SK-N-SH treated with all-trans-retinoic acid at 6 μM for 48 hours (cell line): ENCODE data around the gene GREM1.

ENCODE experiments used
- BACH2 ChIP-seq: fragments of 250-450 bp; sonication (Bioruptor Pico); IDR thresholded peaks from 2 replicates; pipeline ENCODE4 v1.9.0; 2021; ENCODE audit warnings: mild to moderate bottlenecking, borderline replicate concordance
- CSDC2 ChIP-seq: fragments of 250-450 bp; sonication (Bioruptor Pico); IDR thresholded peaks from 2 replicates; pipeline ENCODE4 v1.5.0; 2020; ENCODE audit warnings: mild to moderate bottlenecking, moderate library complexity
- OSR1 ChIP-seq: fragments of 250-450 bp; sonication (Bioruptor Pico); IDR thresholded peaks from 2 replicates; pipeline ENCODE4 v1.8.0; 2022; ENCODE audit warnings: moderate library complexity, mild to moderate bottlenecking, inconsistent platforms
- TCF4 ChIP-seq: fragments of 250-450 bp; sonication (Bioruptor Pico); IDR thresholded peaks from 2 replicates; pipeline ENCODE4 v1.8.0; 2021; ENCODE audit warnings: mild to moderate bottlenecking, moderate library complexity, borderline replicate concordance
- ZFP3 ChIP-seq: fragments of 250-450 bp; sonication (Bioruptor Pico); IDR thresholded peaks from 2 replicates; pipeline ENCODE4 v1.5.0; 2020; ENCODE audit warnings: mild to moderate bottlenecking, moderate library complexity
- ZFP30 ChIP-seq: fragments of 450-650 bp; formaldehyde crosslinking; IDR thresholded peaks from 2 replicates; pipeline ENCODE4 v1.5.0; 2022; ENCODE audit warnings: mild to moderate bottlenecking, moderate library complexity
- ZNF565 ChIP-seq: fragments of 450-650 bp; formaldehyde crosslinking; conservative IDR thresholded peaks from 2 replicates; pipeline ENCODE4 v1.5.0; 2020; ENCODE audit warnings: low read depth, mild to moderate bottlenecking, moderate library complexity
- ZNF70 ChIP-seq: fragments of 450-650 bp; formaldehyde crosslinking; IDR thresholded peaks from 2 replicates; pipeline ENCODE4 v1.5.0; 2020; ENCODE audit warnings: mild to moderate bottlenecking, moderate library complexity
- ZNF8 ChIP-seq: fragments of 450-650 bp; formaldehyde crosslinking; IDR thresholded peaks from 2 replicates; pipeline ENCODE4 v1.5.0; 2020; ENCODE audit warnings: mild to moderate bottlenecking, moderate library complexity
- TF ChIP-seq, protein P1 (sequence below): fragments of 250-450 bp; sonication (Bioruptor Pico); IDR thresholded peaks from 2 replicates; pipeline ENCODE4 v1.8.0; 2020; ENCODE audit warnings: mild to moderate bottlenecking, moderate library complexity, borderline replicate concordance
- TF ChIP-seq, protein P2 (sequence below): fragments of 250-450 bp; sonication (Bioruptor Pico); IDR thresholded peaks from 2 replicates; pipeline ENCODE4 v1.5.1; 2020; ENCODE audit warnings: low read depth, mild to moderate bottlenecking, moderate library complexity
- TF ChIP-seq, protein P3 (sequence below): fragments of 250-450 bp; sonication (Bioruptor Pico); IDR thresholded peaks from 2 replicates; pipeline ENCODE4 v1.5.0; 2020; ENCODE audit warnings: mild to moderate bottlenecking, moderate library complexity

DNA sequence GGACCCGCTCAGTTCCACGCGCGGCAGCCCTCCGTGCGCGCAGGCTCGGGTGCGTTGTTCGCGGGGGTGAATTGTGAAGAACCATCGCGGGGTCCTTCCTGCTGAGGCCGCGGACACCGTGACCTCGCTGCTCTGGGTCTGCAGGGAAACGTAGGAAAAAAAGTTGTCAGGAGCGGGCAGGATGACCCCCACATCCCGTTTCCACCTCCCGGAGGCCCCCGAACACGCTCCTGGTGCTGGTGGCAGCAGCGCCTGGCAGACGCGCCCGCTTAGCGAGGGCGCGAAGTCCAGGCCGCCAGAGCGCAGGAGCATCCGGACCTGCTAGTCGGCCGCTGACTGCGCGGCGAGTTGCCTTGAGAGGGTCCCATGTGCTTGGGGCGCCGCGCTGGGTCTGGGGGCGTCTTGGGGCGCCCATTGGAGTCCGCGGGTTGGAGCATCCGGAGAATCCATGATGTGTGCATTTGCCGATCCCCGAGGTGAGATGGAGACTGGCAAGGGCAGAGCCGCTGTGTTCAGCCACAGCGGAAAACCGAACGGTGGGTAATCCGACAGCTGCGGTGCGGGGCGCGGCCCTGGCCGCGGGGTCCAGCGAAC is 520 bp downstream of the GREM1 start:
- TF ChIP-seq, protein P1, sequence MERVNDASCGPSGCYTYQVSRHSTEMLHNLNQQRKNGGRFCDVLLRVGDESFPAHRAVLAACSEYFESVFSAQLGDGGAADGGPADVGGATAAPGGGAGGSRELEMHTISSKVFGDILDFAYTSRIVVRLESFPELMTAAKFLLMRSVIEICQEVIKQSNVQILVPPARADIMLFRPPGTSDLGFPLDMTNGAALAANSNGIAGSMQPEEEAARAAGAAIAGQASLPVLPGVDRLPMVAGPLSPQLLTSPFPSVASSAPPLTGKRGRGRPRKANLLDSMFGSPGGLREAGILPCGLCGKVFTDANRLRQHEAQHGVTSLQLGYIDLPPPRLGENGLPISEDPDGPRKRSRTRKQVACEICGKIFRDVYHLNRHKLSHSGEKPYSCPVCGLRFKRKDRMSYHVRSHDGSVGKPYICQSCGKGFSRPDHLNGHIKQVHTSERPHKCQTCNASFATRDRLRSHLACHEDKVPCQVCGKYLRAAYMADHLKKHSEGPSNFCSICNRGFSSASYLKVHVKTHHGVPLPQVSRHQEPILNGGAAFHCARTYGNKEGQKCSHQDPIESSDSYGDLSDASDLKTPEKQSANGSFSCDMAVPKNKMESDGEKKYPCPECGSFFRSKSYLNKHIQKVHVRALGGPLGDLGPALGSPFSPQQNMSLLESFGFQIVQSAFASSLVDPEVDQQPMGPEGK = no peak
- TF ChIP-seq CSDC2 (CRISPR knock-in tag) = no peak
- TF ChIP-seq ZFP3 = no peak
- TF ChIP-seq ZNF565 (CRISPR knock-in tag) = no peak
- TF ChIP-seq, protein P2, sequence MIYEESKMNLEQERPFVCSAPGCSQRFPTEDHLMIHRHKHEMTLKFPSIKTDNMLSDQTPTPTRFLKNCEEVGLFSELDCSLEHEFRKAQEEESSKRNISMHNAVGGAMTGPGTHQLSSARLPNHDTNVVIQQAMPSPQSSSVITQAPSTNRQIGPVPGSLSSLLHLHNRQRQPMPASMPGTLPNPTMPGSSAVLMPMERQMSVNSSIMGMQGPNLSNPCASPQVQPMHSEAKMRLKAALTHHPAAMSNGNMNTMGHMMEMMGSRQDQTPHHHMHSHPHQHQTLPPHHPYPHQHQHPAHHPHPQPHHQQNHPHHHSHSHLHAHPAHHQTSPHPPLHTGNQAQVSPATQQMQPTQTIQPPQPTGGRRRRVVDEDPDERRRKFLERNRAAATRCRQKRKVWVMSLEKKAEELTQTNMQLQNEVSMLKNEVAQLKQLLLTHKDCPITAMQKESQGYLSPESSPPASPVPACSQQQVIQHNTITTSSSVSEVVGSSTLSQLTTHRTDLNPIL (CRISPR knock-in tag) = no peak
- TF ChIP-seq, protein P3, sequence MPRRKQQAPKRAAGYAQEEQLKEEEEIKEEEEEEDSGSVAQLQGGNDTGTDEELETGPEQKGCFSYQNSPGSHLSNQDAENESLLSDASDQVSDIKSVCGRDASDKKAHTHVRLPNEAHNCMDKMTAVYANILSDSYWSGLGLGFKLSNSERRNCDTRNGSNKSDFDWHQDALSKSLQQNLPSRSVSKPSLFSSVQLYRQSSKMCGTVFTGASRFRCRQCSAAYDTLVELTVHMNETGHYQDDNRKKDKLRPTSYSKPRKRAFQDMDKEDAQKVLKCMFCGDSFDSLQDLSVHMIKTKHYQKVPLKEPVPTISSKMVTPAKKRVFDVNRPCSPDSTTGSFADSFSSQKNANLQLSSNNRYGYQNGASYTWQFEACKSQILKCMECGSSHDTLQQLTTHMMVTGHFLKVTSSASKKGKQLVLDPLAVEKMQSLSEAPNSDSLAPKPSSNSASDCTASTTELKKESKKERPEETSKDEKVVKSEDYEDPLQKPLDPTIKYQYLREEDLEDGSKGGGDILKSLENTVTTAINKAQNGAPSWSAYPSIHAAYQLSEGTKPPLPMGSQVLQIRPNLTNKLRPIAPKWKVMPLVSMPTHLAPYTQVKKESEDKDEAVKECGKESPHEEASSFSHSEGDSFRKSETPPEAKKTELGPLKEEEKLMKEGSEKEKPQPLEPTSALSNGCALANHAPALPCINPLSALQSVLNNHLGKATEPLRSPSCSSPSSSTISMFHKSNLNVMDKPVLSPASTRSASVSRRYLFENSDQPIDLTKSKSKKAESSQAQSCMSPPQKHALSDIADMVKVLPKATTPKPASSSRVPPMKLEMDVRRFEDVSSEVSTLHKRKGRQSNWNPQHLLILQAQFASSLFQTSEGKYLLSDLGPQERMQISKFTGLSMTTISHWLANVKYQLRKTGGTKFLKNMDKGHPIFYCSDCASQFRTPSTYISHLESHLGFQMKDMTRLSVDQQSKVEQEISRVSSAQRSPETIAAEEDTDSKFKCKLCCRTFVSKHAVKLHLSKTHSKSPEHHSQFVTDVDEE (CRISPR knock-in tag) = no peak
- TF ChIP-seq BACH2 (CRISPR knock-in tag) = no peak
- no peak for TF ChIP-seq OSR1 (CRISPR knock-in tag)
- TF ChIP-seq TCF4 = no peak
- TF ChIP-seq ZNF8 = no peak
- no peak for TF ChIP-seq ZFP30 (CRISPR knock-in tag)
- no peak for TF ChIP-seq ZNF70
